HG03378 (cell line): ENCODE results near the gene GALNT2.

Experiments
- ATAC-seq: cut with Tn5 transposase; IDR thresholded peaks from one replicate; pipeline ENCODE4 v1.9.1; 2021; ENCODE audit warnings: mild to moderate bottlenecking, moderate library complexity; ENCODE audit not compliant: unreplicated experiment

Gene GALNT2

DNA sequence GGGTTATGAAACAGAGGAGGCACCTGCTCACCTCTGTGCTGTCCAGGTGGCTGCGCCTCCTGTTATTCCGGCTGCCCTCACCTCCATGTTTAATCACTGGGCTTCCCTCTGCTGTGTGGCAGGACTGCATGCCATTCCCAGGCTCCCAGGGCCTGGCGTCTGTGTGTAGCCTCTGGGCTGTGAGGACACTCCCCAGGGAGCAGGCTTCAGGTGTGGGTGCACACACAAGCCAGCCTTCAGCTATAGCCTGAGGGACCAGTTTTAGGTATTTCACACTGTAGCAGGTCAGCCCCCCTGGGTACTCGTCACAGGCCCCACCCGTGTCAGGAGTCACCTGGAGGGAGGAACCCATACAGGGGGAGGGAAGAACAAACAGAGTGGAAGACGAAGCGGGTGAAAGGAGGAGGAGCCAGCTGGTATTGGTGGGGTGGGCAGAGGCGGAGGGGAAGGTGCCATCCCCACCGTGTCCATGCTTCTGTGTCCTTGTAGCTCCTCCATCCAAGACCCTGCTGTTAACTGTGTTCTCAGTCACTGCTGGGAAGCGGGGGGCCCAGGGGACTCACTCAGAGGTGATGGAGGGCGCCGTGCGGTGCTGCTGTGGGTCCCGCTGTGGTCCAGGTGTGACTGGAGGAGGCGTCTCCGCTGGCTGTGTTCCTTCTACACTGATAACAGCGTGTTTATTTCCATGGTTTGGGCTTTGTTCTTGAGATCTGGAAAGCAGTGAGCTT, 200.5 kb downstream of the GALNT2 start:
- ATAC-seq, result no peak

DNA sequence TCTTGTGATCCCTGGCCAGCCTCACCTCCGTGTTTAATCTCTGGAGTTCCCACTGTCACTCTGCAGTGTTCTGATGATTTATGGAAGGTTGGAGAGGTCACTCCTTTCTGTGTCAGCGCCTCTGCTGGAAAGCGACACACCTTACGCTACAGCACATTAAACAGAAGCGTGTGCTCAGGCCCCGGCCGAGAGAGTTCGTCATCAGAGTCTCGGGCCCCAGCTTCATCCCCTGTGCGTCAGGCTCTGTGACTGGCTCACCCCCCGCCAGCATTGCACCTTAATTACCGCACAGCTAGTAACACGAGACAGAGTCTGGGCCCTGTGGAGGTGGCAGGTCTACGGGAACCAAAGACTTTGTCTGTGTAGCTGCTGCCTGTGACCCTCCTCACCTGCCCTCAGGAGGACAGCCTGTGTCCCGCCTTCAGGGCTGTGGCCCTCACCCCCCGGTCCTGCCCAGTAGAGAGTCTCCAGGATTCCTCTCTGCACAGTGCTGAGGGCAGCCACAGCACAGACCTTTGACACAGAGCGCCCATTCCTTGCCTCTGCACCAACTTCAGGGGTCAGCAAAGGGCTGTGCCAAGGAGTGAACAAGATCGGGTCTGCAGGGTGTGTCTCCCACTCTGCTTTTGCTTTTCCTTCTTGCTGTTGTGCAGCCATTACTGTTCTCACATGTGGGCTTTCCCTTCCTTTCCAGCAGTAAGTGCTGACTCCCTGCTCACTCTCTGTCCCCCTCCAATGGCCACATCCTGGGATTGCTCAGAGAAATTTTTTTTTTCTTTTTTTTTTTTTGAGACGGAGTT, 201.5 kb downstream of the GALNT2 start:
- ATAC-seq, result no peak

DNA sequence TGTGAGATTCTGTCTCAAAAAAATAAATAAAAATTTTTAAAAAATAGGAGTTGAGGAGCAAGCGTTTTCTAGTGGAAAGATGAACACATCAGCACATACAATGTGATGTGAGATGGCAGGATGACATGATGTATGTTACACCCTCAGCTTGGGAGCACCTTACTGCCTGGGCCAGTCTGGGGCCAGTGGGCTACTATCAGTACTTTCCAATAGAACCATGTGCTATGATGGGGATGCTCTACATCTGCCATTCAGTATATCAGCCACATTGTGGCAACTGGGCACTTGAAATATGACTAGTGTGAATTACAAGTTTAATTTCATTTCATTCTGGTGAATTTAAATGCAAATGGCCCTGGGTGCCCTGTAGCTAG, 203.1 kb downstream of the GALNT2 start:
- peak; percentile 15 for ATAC-seq

- ATAC-seq, result peak; percentile 64
Observed at GRCh38 chr1:230270559-230271281, 203.7 kb downstream of the GALNT2 start.

DNA sequence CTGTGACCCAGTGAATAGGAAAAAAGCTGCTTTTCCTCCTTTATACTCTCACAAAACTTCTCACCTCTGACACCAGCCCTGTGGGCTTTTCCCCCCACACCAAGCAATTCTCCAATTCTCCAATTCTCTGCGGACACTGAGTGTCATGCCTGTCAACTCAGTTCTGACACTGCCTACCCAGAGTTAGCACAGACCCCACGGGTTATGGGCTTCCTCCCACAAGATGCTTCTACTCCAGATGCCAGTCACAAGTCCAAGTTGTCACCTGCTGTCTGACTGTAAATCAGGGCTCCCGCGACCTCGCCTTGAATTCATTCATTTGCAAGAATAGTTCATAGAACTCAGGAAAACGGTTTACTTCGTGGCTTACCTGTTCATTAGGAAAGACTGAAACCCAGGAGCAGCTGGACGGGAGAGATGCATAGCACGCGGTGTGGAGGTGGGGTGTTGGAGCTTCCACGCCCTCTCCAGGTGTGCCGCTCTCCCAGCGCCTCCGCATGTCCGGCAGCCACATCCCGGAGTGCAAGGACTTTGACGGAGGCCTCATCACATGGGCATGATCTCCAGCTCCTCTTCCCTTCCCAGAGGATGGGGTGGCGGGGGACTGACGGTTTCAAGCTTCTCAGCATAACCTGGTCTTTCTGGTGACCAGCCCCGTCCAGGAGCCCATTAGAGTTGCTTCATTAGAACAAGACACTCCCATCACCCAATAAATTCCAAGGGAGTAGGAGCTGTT, 204.4 kb downstream of the GALNT2 start:
- ATAC-seq, result no peak

DNA sequence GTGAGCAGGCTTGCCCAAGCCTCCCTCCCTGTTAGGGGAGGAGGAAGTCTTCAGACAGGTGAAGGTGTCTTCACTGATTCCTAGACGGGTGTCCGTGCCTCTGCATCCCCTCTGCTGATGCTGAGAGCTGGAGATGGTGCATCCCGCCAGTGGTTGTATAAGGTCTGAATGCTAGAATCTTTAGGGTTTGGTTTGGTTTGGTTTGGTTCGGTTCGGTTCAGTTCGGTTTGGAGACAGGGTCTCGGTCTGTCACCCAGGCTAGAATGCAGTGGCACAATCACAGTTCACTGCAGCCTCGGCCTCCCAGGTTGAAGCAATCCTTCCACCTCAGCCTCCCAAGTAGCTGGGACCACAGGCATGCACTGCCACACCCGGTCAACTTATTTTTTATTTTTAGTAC, 205.5 kb downstream of the GALNT2 start:
- no peak for ATAC-seq

DNA sequence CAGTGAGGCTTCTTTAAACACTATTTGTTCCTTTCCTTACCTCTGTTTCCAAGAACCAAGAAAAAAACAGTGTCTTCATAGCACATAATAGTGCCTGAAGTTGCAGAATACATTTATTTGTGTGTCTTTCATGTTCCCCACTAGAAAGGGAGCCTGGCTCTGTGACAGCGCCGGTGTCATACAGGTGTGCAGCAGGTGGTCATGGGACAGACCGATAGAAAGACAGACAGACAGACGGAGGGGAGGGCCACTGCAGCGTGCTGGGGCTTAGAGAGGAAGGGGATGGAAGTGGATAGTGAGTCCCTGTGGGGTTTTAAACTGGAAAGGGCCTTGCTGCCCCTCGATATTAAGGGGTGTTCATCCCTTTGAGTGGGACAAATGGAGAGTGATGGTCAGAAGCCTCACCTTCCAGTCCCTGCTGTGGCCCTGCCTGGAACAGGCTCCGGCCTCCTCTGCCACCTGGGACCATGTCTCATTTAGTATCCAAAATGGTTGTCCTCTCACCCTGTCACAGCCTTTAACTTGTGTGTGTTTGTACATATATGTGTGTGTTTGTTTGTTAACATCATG, 206.2 kb downstream of the GALNT2 start:
- no peak for ATAC-seq

DNA sequence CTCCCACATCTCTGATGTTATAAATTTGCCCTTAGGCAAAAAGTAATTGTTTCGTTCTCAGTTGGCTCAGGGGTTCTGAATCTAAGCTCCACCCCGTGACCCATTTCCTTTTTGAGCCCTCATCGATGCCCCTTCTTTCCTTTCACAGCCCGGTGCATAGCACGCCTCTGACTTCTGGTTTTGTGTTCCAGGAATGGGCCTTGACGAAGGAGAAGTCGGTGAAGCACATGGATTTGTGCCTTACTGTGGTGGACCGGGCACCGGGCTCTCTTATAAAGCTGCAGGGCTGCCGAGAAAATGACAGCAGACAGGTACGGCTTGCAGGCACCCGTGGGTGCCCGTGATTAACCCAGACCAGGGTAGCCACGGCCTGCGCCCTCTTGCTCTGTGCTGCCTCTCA, 207.2 kb downstream of the GALNT2 start:
- ATAC-seq, result no peak

DNA sequence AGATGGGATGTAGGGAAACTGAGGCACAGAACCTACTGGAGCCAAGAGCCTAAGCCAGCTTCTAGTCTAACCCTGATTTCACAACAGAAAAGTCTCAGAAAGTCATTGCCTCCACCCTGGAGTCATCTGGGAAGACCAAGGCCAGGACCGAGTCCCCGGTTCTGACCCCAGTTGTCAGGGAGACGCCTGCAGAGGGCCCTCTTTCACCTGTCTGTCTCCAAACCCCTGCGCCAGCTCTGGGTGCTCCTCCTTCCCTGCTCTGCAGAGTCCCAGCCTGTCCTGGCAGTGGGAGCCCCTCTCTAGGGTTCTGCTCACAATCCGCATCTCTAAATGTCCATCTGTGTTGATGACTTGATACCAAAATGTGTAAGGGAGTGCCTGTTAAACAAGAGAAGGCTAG, 209.4 kb downstream of the GALNT2 start:
- no peak for ATAC-seq

DNA sequence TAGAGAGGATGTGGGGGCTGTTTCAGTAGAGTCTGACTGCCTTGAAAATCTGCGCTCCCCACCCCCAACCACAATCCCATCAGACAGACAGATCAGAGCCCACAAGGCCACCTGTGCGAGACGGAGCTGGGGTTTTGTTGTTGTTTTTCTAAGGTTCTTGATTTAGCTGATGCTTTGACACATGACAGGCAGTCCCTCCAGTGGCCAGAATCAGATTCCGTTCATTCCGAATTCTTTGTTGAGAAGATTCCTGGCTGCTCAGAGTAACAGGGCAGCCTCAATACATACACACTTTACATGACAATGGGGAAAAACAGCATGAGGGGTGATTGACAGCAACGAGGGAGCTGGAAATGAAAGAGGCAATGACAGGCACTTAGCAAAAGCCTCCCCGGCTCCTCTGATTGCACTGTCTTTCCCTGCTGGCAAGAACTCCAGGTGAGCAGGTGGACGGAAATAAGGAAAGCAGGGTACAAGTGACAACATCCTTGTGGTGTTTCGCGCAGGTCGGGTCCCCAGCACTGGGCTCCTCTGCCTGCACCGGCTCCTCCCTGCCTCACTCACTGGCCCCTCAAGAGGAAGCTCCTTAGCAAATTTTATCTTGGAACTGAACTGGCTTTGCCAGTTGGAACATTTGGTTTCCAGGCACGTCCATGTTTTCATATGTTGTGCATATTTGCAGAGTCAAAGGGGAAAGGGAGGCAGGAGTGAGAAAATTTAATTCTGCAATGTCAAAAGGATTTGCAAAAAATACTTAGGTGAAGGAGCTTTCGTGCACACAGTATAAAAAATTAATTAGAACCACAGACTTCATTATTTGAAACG, 210.4 kb downstream of the GALNT2 start:
- ATAC-seq, result no peak

DNA sequence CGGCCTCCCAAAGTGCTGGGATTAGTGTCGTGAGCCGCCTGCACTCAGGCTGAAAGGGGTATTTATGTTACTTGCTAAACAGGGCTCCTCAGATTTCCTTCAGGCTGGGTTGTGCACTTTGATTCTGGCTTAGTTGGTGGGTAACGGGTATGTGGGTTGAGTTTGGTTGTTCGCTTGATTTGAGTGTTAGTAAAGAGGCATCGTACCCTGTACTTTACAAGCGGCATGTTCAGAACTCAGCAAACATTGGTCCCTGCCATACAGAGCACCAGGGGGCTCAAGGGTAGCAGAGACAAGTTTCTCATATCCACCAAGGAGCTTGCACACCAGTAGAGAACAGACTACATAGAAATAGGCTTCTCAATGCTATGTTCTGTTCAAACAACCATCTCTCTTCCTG, 211.3 kb downstream of the GALNT2 start:
- ATAC-seq, result no peak

DNA sequence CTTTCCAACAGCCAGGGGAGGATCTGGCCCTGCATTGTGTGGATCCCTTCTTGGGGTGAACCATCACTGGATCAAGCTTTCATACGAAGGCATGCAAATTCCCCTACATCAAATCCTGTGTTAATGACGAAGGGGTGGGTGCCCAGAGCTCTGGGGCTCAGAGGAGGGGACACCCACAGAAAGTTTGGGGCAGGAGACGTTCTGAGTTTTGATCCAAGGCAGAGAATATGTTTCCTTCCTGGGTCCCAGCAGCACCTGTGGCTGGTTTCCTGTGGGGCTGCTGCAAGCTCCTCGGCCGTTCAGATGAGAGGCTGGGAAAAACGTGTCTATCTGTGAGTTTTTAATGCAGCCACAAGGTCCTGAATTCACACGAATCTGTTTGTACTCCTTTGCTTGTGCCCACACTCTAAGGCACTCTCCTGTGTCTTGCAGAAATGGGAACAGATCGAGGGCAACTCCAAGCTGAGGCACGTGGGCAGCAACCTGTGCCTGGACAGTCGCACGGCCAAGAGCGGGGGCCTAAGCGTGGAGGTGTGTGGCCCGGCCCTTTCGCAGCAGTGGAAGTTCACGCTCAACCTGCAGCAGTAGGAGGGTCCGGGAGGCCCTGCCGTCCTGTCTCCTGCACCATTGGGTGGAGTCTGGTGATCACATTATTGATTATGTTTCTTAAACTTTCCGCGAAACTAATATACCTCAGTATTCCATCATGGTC, 212.0 kb downstream of the GALNT2 start:
- ATAC-seq, result no peak

DNA sequence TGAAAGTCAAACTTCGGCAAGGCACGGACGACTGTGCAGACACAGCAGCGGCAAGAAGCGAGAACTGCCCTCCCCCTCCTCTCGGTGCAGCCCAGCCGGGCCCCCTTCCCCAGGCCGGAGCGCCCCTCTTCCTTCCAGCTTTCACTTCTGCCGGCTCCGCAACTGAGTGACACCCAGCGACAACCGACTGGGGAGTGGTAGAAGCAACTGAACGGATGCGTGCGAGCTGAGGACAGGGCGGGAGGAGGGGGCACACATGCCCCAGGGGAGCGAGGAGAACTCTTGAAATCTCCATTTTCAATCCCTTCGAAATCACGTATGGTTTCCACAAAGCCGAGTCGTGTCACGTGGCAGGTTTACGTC, 212.5 kb downstream of the GALNT2 start:
- no peak for ATAC-seq

DNA sequence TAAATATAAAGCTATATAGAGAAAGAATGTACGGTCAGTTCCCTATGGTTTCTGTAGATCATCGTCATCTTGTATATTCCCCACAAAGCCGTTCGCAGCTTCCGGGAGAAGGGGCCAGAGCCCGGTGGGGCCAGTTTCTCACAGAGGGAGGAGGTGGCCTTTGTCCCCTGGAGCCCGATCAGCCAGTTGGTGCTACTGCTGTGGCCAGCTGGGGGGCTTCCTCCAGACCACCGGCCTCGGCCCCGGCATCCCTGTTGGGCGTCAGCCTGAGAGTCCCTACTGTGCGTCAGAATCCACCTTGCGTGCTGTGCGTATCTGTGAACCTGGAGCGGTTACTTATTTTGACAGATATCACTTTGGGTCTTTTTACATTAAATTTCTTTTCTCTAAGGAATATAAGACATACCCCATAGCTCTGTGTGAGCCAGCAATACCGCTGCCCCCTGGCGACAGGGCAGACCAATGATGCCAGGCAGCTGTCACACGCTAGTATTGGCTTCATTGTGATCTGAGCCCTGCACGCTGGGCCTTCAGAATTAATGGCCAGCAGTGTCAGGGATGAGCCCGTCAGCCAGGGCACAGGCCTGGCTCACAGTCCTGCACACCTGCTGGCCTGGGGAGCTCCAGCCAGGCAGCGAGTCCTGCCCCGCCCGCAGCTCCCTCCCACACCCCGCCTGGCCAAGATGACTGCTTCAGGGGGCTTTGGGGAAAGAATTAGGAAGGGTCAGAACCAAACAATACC, 213.2 kb downstream of the GALNT2 start:
- no peak for ATAC-seq

DNA sequence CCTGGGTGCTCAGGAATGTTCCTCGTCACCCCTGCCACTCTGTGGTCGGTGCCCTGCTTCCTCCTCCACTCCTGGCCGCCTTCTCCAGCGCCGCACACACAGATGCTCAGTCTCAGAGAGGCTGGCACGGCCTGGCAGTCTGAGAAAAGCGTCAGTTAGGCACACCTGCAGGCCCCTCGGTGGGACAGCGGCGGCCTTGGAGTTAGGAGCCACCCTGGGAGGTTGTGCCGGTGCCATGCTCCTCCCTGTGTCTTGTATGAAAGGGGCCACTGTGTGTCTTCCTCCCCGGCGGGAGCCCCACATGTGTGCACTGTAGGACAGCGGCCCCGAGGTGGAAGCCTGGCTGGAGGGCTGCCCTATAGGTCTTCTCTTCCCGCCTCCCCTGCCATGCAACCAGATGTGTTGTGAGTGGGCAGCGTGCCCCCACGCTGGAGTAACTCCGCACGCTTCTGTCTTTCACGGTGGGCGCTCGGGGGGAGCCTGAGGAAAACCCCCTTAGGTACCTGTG, 213.9 kb downstream of the GALNT2 start:
- ATAC-seq, result no peak

GRCh38 chr1:230281556-230281955, 214.5 kb downstream of the GALNT2 start:
- ATAC-seq, result no peak

- no peak for ATAC-seq
Observed at GRCh38 chr1:230282157-230282556, 215.1 kb downstream of the GALNT2 start.

- ATAC-seq, result no peak
Observed at GRCh38 chr1:230283678-230284077, 216.6 kb downstream of the GALNT2 start.
